Gastroesophageal sphincter (tissue), 3 donors: ENCODE data around the gene PTPN13.

ENCODE experiments used
- POLR2AphosphoS5 ChIP-seq: sonication (generic); formaldehyde crosslinking; IDR thresholded peaks from one replicate; pipeline ENCODE4 v1.6.1; 2017; ENCODE audit warnings: antibody characterized with exemption
- TF ChIP-seq, protein P1 (sequence below), 4 experiments: fragments of 200-600 bp in 2 of 4; fragments of 450-650 bp in 2 of 4; sonication (generic) in 1 of 4; IDR thresholded peaks; one replicate each; pipeline ENCODE4 v1.5.1; 2017 to 2019; ENCODE audit warnings: antibody characterized with exemption in 4 of 4, mild to moderate bottlenecking in 2 of 4, moderate library complexity in 2 of 4

DNA sequence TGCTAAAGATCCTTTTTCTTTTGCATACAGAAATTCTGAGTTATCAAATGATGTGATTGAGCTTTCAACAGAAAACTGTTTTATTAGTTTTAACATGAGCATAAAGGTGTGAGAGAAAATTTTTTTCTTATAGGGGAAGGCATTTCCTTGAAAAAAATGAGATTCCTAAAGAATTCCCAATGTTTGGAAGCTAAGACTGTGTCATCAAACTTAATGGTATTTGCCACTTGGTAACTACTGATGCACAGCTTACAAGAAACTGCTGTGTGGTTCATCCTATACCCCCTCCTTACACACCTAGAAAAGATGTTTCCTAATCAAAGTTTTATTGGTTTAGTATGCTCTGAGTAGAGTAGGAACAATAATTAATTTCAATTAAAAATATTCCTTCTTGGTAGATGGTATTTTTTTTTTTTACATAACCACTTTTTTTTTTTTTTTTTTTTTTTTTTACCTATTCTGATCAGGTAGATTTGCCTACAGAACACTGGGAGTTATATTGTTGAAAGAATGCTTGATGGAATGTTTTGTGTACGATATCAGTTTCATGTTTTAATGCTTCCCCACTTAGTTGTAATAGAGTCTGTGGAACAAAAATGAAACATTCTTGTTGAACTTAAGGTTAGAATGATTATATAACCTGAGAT lies 6.0 kb downstream of the PTPN13 start:
- TF ChIP-seq, protein P1, sequence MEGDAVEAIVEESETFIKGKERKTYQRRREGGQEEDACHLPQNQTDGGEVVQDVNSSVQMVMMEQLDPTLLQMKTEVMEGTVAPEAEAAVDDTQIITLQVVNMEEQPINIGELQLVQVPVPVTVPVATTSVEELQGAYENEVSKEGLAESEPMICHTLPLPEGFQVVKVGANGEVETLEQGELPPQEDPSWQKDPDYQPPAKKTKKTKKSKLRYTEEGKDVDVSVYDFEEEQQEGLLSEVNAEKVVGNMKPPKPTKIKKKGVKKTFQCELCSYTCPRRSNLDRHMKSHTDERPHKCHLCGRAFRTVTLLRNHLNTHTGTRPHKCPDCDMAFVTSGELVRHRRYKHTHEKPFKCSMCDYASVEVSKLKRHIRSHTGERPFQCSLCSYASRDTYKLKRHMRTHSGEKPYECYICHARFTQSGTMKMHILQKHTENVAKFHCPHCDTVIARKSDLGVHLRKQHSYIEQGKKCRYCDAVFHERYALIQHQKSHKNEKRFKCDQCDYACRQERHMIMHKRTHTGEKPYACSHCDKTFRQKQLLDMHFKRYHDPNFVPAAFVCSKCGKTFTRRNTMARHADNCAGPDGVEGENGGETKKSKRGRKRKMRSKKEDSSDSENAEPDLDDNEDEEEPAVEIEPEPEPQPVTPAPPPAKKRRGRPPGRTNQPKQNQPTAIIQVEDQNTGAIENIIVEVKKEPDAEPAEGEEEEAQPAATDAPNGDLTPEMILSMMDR (IDR thresholded peaks at IDR 0.05), result no peak
- TF ChIP-seq POLR2AphosphoS5, result no peak
